Loucy (cell line): ENCODE data around the gene PRKAB1.

Experiments
- H2AFZ ChIP-seq: fragments of 200-600 bp; sonication (generic); 2 replicates; pipeline ENCODE4 v1.6.0; 2016; ENCODE audit warnings: antibody characterized with exemption, mild to moderate bottlenecking, low read length, moderate library complexity
- H3F3A ChIP-seq: fragments of 200-600 bp; 2 replicates; pipeline ENCODE4 v1.6.0; 2016; ENCODE audit warnings: antibody characterized with exemption, low read depth, mild to moderate bottlenecking
- H3K27me3 ChIP-seq: fragments of 200-600 bp; sonication (generic); 2 replicates; pipeline ENCODE4 v1.6.1; 2014; ENCODE audit warnings: low read length, mild to moderate bottlenecking; ENCODE audit not compliant: insufficient read depth, poor library complexity, severe bottlenecking
- H3K36me3 ChIP-seq: fragments of 200-600 bp; sonication (generic); 2 replicates; pipeline ENCODE4 v1.6.1; 2016; ENCODE audit warnings: low read length; ENCODE audit not compliant: insufficient read depth
- H3K4me1 ChIP-seq: fragments of 200-600 bp; sonication (generic); 2 replicates; pipeline ENCODE4 v1.5.1; 2014; ENCODE audit warnings: low read length, mild to moderate bottlenecking; ENCODE audit not compliant: insufficient read depth, poor library complexity, severe bottlenecking
- H3K4me2 ChIP-seq: fragments of 200-600 bp; sonication (generic); 2 replicates; pipeline ENCODE4 v1.6.0; 2014; ENCODE audit warnings: antibody characterized with exemption, low read length, low read depth, mild to moderate bottlenecking; ENCODE audit not compliant: poor library complexity, severe bottlenecking
- H3K4me3 ChIP-seq: fragments of 200-600 bp; sonication (generic); 2 replicates; pipeline ENCODE4 v1.5.1; 2014; ENCODE audit warnings: low read length, mild to moderate bottlenecking, mixed read lengths; ENCODE audit not compliant: poor library complexity, severe bottlenecking
- H3K79me2 ChIP-seq: fragments of 200-600 bp; sonication (generic); 2 replicates; pipeline ENCODE4 v1.6.1; 2014; ENCODE audit warnings: low read length; ENCODE audit not compliant: insufficient read depth
- H3K9ac ChIP-seq: fragments of 200-600 bp; sonication (generic); 2 replicates; pipeline ENCODE4 v1.6.0; 2014; ENCODE audit warnings: mild to moderate bottlenecking, low read depth, low read length, moderate library complexity; ENCODE audit not compliant: poor library complexity, severe bottlenecking
- H3K9me2 ChIP-seq: fragments of 200-600 bp; sonication (generic); replicated peaks from 2 replicates; pipeline ENCODE4 v1.6.1; 2016; ENCODE audit warnings: low read depth, low read length, mixed read lengths
- H3K9me3 ChIP-seq: fragments of 200-600 bp; sonication (generic); 2 replicates; pipeline ENCODE4 v1.6.1; 2014; ENCODE audit warnings: mild to moderate bottlenecking, antibody characterized with exemption, low read length, low read depth; ENCODE audit not compliant: insufficient read depth
- H4K20me1 ChIP-seq: fragments of 200-600 bp; sonication (generic); 2 replicates; pipeline ENCODE4 v1.6.0; 2014; ENCODE audit warnings: antibody characterized with exemption, low read length, mild to moderate bottlenecking; ENCODE audit not compliant: insufficient read depth, poor library complexity, severe bottlenecking
- CTCF ChIP-seq: fragments of 200-600 bp; sonication (generic); conservative IDR thresholded peaks from 2 replicates; pipeline ENCODE4 v1.5.1; 2014; ENCODE audit warnings: mild to moderate bottlenecking, antibody characterized with exemption, low read length
- EZH2phosphoT487 ChIP-seq: fragments of 200-600 bp; IDR thresholded peaks from 2 replicates; pipeline ENCODE4 v1.6.1; 2018; ENCODE audit warnings: antibody characterized with exemption, mild to moderate bottlenecking, moderate library complexity, borderline replicate concordance

Gene PRKAB1

DNA sequence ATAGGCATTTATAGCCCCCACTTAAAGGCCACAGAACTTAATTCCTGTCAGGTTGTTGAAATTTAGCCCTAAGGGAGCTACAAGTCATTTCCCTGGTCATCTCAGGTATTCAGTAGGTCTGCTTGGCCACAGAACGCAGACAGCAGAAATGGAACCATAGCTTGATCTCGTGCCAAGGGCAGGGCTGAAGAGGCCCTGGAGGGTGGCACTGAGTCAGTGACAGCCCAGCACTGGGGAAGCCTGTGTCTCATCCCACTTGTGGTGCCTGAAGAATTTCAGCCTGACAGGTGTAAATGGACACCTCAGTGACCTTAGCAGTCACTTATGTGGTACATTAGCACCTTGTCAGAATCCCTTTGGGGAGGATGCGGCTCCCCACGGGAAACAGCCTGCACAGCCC is 6.6 kb downstream of the PRKAB1 start:
- Histone ChIP-seq H3F3A (peaks cover 14% of the 10 kb centered on the region; the same call in 1 of the 2 replicates), H3K4me1 (peaks cover 58% of the 10 kb centered on the region), H3K4me2 (peak overlapping the region; percentile 94), H2AFZ (no peak overlapping the region), H3K9me3 (no peaks in the 10 kb centered on the region), H3K36me3 (peaks cover 68% of the 10 kb centered on the region; the same call in 1 of the 2 replicates), H3K79me2 (peaks cover 46% of the 10 kb centered on the region), H3K9me2 (no peaks in the 10 kb centered on the region), H4K20me1 (peaks cover 30% of the 10 kb centered on the region), H3K27me3 (no peaks in the 10 kb centered on the region), H3K4me3 (peak overlapping the region; percentile 60), H3K9ac (peak overlapping the region; percentile 19)
- TF ChIP-seq CTCF (no peak), EZH2phosphoT487 (no peak)

GRCh38 chr12:119676022-119676421 is 8.1 kb downstream of the PRKAB1 start:
- Histone ChIP-seq H3K79me2 (peaks cover 31% of the 10 kb centered on the region), H3K4me1 (peaks cover 44% of the 10 kb centered on the region), H3K9me2 (no peaks in the 10 kb centered on the region)

DNA sequence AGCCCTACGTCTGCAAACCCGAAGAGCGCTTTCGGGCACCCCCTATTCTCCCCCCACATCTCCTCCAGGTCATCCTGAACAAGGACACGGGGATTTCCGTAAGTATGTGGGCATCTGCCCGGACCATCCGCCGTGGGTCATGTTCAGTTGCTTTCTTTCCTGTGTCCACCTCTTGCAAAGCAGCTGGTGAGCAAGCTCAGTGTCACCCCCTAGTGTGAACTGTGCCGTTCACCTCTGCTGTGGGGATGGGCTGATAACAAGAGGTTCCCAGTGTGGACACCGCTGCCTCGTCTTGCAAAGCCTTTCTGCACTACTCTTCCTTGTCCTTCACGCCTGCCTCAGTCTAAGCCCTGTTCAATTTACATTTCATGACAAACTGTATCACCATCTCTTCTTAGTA is 8.6 kb downstream of the PRKAB1 start:
- H3K4me1 ChIP-seq = peaks cover 39% of the 10 kb centered on the region
- no peak overlapping the region for H3K4me3 ChIP-seq
- no peaks in the 10 kb centered on the region for H3K9me2 ChIP-seq
- TF ChIP-seq EZH2phosphoT487 (no peak), CTCF (peak; percentile 33; the same call in 1 of the 2 replicates)
- no peak overlapping the region for H3K4me2 ChIP-seq
- H3K36me3 ChIP-seq = peaks cover 88% of the 10 kb centered on the region; the same call in 1 of the 2 replicates
- H3K79me2 ChIP-seq = peaks cover 25% of the 10 kb centered on the region; the same call in 1 of the 2 replicates
- peaks cover 18% of the 10 kb centered on the region for H4K20me1 ChIP-seq
- no peak overlapping the region for H3K9ac ChIP-seq
- H3K27me3 ChIP-seq = no peaks in the 10 kb centered on the region
- H2AFZ ChIP-seq = no peak overlapping the region
- no peaks in the 10 kb centered on the region for H3K9me3 ChIP-seq
- peaks cover 14% of the 10 kb centered on the region; the same call in 1 of the 2 replicates for H3F3A ChIP-seq

More at GRCh38 chr12:119676022-119676421, 8.1 kb downstream of the PRKAB1 start:
- Histone ChIP-seq H4K20me1 (peaks cover 19% of the 10 kb centered on the region), H3K9ac (no peak overlapping the region), H3K27me3 (no peaks in the 10 kb centered on the region), H2AFZ (no peak overlapping the region), H3F3A (peaks cover 14% of the 10 kb centered on the region; the same call in 1 of the 2 replicates), H3K36me3 (peaks cover 82% of the 10 kb centered on the region; the same call in 1 of the 2 replicates), H3K4me2 (no peak overlapping the region), H3K4me3 (no peak overlapping the region), H3K9me3 (no peaks in the 10 kb centered on the region)
- no peak for TF ChIP-seq EZH2phosphoT487
- no peak for TF ChIP-seq CTCF
